ENCODE data around the gene FLNB. TPM values are rescaled to one million over a fixed set of nuclear protein-coding genes. Genes with fewer than 3 reads are reported as not detected.

FLNB gene
- total and polyA plus RNA-seq, 2 experiments from 2014 or later: 69.4 to 172 TPM

DNA sequence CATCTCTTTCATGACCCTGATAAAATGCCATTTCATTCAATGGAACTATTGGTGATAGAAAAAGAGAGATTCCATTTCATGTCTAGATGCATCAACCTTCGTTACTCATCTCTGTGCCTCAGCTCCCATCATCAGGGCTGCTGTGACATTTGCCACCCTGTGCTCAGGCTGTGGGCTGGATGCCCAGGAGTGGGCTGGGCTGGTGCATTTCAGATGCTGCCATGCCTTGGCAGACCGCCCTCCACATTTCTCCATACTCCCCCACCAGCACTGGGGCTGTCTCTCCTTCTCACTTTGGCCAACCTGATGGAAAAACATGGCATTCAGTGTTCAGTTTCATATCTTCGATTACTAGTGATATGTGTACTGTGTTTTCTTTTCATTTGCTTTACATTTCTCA is 143.4 kb downstream of the FLNB start:
- 91% methylated on average over 3 of the region's 3 CpGs for WGBS (ENCODE audit: low lambda C conversion rate, missing lambda C conversion rate)
- TF ChIP-seq, protein P1, sequence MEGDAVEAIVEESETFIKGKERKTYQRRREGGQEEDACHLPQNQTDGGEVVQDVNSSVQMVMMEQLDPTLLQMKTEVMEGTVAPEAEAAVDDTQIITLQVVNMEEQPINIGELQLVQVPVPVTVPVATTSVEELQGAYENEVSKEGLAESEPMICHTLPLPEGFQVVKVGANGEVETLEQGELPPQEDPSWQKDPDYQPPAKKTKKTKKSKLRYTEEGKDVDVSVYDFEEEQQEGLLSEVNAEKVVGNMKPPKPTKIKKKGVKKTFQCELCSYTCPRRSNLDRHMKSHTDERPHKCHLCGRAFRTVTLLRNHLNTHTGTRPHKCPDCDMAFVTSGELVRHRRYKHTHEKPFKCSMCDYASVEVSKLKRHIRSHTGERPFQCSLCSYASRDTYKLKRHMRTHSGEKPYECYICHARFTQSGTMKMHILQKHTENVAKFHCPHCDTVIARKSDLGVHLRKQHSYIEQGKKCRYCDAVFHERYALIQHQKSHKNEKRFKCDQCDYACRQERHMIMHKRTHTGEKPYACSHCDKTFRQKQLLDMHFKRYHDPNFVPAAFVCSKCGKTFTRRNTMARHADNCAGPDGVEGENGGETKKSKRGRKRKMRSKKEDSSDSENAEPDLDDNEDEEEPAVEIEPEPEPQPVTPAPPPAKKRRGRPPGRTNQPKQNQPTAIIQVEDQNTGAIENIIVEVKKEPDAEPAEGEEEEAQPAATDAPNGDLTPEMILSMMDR (IDR thresholded peaks at IDR 0.05; ENCODE audit: poor library complexity): no peak
- TF ChIP-seq EZH2phosphoT487 (IDR thresholded peaks at IDR 0.05; ENCODE audit: low read depth, severe bottlenecking, unreplicated experiment) (no peak), EZH2 (IDR thresholded peaks at IDR 0.05; ENCODE audit: borderline replicate concordance) (no peak)
- Histone ChIP-seq H3K36me3 (replicated peaks; ENCODE audit: insufficient read depth, low read depth) (peaks cover 4% of the 10 kb centered on the region), H3K79me2 (no peaks in the 10 kb centered on the region), H3K27me3 (no peaks in the 10 kb centered on the region), H3K4me2 (no peak overlapping the region), H4K20me1 (ENCODE audit: insufficient read depth, poor library complexity, severe bottlenecking) (no peaks in the 10 kb centered on the region), H3K27ac (no peak overlapping the region), H3K9me2 (replicated peaks; ENCODE audit: insufficient read depth) (no peaks in the 10 kb centered on the region), H3K4me1 (ENCODE audit: insufficient read depth) (no peaks in the 10 kb centered on the region), H2AFZ (no peak overlapping the region), H3K4me3 (no peak overlapping the region), H3K9me3 (ENCODE audit: low read depth) (no peaks in the 10 kb centered on the region)
- no peak for DNase-seq (ENCODE audit: low spot score)

DNA sequence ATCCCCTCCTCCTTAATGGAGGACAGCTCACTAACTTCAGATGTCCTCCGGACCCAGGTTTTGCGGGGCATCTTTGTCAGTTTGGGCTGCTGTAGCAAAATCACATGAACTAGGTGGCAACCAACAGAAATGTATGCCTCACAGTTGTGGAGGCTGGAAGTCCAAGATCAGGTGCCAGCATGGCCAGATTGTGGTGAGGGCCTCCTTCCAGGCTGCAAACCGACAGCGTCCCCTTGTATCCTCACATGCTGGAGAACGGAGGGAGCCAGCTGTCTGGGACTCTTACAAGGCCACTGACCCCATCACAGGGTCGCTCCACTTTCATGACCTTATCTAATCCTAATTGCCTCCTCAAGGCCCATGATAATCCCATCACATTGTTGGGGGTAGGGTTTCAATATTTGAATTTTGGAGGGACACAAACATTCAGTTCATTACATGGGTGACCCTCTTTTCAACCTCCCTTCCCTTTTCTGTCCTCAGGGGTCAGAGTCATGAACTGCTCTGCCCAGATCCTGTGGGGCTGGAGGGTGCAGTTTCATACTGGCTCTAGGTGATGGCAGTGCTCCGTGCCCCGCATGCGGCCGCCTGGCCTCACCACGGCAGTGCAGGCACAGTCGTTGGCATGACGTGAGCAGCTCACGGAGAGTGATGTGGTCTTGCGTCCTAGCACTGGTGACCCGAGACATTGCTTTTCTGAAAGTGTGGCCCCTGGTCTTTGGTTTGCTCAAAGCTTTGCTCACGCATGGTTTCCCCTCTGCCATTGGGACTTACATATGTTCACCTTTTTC is 144.2 kb downstream of the FLNB start:
- Histone ChIP-seq H4K20me1 (ENCODE audit: insufficient read depth, poor library complexity, severe bottlenecking) (no peaks in the 10 kb centered on the region), H3K4me3 (no peak overlapping the region), H3K27me3 (no peaks in the 10 kb centered on the region), H3K79me2 (no peaks in the 10 kb centered on the region), H3K9me3 (ENCODE audit: low read depth) (no peaks in the 10 kb centered on the region), H2AFZ (no peak overlapping the region), H3K4me1 (ENCODE audit: insufficient read depth) (peaks cover 8% of the 10 kb centered on the region), H3K27ac (no peak overlapping the region), H3K9me2 (replicated peaks; ENCODE audit: insufficient read depth) (no peaks in the 10 kb centered on the region), H3K36me3 (replicated peaks; ENCODE audit: insufficient read depth, low read depth) (peaks cover 4% of the 10 kb centered on the region), H3K4me2 (no peak overlapping the region)
- WGBS (ENCODE audit: low lambda C conversion rate, missing lambda C conversion rate): 88% methylated on average over 17 of the region's 17 CpGs
- TF ChIP-seq EZH2 (IDR thresholded peaks at IDR 0.05; ENCODE audit: borderline replicate concordance) (no peak), EZH2phosphoT487 (IDR thresholded peaks at IDR 0.05; ENCODE audit: low read depth, severe bottlenecking, unreplicated experiment) (no peak)
- TF ChIP-seq, protein P1 (IDR thresholded peaks at IDR 0.05; ENCODE audit: poor library complexity): no peak
- DNase-seq (ENCODE audit: low spot score): no peak

- Histone ChIP-seq H3K79me2 (no peaks in the 10 kb centered on the region), H4K20me1 (ENCODE audit: insufficient read depth, poor library complexity, severe bottlenecking) (no peaks in the 10 kb centered on the region), H3K36me3 (replicated peaks; ENCODE audit: insufficient read depth, low read depth) (peaks cover 4% of the 10 kb centered on the region), H3K4me3 (no peak overlapping the region), H3K27ac (no peak overlapping the region), H2AFZ (no peak overlapping the region), H3K4me2 (no peak overlapping the region), H3K9me2 (replicated peaks; ENCODE audit: insufficient read depth) (no peaks in the 10 kb centered on the region), H3K4me1 (ENCODE audit: insufficient read depth) (peaks cover 15% of the 10 kb centered on the region), H3K27me3 (no peaks in the 10 kb centered on the region), H3K9me3 (ENCODE audit: low read depth) (no peaks in the 10 kb centered on the region)
- no peak for DNase-seq (ENCODE audit: low spot score)
- 99% methylated on average over 16 of the region's 16 CpGs for WGBS (ENCODE audit: low lambda C conversion rate, missing lambda C conversion rate)
- TF ChIP-seq EZH2phosphoT487 (IDR thresholded peaks at IDR 0.05; ENCODE audit: low read depth, severe bottlenecking, unreplicated experiment): no peak
- TF ChIP-seq EZH2 (IDR thresholded peaks at IDR 0.05; ENCODE audit: borderline replicate concordance): no peak
- TF ChIP-seq, protein P1 (IDR thresholded peaks at IDR 0.05; ENCODE audit: poor library complexity): no peak
Observed at GRCh38 chr3:58153371-58153770, 145.1 kb downstream of the FLNB start.

Data from hepatocyte (in vitro differentiated cells).